Measurements from ENCODE around the gene PNMT. TPM values are rescaled to one million over a fixed set of nuclear protein-coding genes. Genes with fewer than 3 reads are reported as not detected.
A peak's percentile ranks its signal among the peaks of the same experiment; 100 is the strongest.

PNMT gene
- total and polyA plus RNA-seq, 2 of the 13 experiments (the other 11 are each of a cell fraction or from before 2014, with no cell fraction given): 0.25 TPM; not detected in 1

- TF ChIP-seq, protein P1, sequence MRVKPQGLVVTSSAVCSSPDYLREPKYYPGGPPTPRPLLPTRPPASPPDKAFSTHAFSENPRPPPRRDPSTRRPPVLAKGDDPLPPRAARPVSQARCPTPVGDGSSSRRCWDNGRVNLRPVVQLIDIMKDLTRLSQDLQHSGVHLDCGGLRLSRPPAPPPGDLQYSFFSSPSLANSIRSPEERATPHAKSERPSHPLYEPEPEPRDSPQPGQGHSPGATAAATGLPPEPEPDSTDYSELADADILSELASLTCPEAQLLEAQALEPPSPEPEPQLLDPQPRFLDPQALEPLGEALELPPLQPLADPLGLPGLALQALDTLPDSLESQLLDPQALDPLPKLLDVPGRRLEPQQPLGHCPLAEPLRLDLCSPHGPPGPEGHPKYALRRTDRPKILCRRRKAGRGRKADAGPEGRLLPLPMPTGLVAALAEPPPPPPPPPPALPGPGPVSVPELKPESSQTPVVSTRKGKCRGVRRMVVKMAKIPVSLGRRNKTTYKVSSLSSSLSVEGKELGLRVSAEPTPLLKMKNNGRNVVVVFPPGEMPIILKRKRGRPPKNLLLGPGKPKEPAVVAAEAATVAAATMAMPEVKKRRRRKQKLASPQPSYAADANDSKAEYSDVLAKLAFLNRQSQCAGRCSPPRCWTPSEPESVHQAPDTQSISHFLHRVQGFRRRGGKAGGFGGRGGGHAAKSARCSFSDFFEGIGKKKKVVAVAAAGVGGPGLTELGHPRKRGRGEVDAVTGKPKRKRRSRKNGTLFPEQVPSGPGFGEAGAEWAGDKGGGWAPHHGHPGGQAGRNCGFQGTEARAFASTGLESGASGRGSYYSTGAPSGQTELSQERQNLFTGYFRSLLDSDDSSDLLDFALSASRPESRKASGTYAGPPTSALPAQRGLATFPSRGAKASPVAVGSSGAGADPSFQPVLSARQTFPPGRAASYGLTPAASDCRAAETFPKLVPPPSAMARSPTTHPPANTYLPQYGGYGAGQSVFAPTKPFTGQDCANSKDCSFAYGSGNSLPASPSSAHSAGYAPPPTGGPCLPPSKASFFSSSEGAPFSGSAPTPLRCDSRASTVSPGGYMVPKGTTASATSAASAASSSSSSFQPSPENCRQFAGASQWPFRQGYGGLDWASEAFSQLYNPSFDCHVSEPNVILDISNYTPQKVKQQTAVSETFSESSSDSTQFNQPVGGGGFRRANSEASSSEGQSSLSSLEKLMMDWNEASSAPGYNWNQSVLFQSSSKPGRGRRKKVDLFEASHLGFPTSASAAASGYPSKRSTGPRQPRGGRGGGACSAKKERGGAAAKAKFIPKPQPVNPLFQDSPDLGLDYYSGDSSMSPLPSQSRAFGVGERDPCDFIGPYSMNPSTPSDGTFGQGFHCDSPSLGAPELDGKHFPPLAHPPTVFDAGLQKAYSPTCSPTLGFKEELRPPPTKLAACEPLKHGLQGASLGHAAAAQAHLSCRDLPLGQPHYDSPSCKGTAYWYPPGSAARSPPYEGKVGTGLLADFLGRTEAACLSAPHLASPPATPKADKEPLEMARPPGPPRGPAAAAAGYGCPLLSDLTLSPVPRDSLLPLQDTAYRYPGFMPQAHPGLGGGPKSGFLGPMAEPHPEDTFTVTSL (CRISPR knock-in tag; IDR thresholded peaks at IDR 0.05; ENCODE audit: borderline replicate concordance): no peak
- TF ChIP-seq FLYWCH1 (CRISPR knock-in tag; IDR thresholded peaks at IDR 0.05): no peak
- TF ChIP-seq, protein P2, sequence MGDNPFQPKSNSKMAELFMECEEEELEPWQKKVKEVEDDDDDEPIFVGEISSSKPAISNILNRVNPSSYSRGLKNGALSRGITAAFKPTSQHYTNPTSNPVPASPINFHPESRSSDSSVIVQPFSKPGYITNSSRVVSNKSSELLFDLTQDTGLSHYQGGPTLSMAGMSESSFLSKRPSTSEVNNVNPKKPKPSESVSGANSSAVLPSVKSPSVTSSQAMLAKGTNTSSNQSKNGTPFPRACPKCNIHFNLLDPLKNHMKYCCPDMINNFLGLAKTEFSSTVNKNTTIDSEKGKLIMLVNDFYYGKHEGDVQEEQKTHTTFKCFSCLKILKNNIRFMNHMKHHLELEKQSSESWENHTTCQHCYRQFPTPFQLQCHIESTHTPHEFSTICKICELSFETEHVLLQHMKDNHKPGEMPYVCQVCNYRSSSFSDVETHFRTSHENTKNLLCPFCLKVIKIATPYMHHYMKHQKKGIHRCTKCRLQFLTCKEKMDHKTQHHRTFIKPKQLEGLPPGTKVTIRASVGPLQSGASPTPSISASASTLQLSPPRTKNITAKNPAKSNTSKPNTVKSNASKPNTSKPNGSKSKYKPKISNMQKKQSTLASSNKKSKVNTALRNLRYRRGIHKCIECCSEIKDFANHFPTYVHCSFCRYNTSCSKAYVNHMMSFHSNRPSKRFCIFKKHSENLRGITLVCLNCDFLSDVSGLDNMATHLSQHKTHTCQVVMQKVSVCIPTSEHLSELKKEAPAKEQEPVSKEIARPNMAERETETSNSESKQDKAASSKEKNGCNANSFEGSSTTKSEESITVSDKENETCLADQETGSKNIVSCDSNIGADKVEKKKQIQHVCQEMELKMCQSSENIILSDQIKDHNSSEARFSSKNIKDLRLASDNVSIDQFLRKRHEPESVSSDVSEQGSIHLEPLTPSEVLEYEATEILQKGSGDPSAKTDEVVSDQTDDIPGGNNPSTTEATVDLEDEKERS (CRISPR knock-in tag; IDR thresholded peaks at IDR 0.05): peak; percentile 20; the same call in 1 of the 2 replicates
- TF ChIP-seq CREB3 (CRISPR knock-in tag; IDR thresholded peaks at IDR 0.05): no peak
- TF ChIP-seq ZSCAN22 (CRISPR knock-in tag; IDR thresholded peaks at IDR 0.05): no peak
- TF ChIP-seq, protein P3, sequence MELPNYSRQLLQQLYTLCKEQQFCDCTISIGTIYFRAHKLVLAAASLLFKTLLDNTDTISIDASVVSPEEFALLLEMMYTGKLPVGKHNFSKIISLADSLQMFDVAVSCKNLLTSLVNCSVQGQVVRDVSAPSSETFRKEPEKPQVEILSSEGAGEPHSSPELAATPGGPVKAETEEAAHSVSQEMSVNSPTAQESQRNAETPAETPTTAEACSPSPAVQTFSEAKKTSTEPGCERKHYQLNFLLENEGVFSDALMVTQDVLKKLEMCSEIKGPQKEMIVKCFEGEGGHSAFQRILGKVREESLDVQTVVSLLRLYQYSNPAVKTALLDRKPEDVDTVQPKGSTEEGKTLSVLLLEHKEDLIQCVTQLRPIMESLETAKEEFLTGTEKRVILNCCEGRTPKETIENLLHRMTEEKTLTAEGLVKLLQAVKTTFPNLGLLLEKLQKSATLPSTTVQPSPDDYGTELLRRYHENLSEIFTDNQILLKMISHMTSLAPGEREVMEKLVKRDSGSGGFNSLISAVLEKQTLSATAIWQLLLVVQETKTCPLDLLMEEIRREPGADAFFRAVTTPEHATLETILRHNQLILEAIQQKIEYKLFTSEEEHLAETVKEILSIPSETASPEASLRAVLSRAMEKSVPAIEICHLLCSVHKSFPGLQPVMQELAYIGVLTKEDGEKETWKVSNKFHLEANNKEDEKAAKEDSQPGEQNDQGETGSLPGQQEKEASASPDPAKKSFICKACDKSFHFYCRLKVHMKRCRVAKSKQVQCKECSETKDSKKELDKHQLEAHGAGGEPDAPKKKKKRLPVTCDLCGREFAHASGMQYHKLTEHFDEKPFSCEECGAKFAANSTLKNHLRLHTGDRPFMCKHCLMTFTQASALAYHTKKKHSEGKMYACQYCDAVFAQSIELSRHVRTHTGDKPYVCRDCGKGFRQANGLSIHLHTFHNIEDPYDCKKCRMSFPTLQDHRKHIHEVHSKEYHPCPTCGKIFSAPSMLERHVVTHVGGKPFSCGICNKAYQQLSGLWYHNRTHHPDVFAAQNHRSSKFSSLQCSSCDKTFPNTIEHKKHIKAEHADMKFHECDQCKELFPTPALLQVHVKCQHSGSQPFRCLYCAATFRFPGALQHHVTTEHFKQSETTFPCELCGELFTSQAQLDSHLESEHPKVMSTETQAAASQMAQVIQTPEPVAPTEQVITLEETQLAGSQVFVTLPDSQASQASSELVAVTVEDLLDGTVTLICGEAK (IDR thresholded peaks at IDR 0.05): no peak
- TF ChIP-seq, protein P3 (CRISPR knock-in tag; IDR thresholded peaks at IDR 0.05): no peak
- TF ChIP-seq MTA3 (CRISPR knock-in tag; IDR thresholded peaks at IDR 0.05): no peak
- TF ChIP-seq DNMT1 (CRISPR knock-in tag; IDR thresholded peaks at IDR 0.05): no peak
Observed at GRCh38 chr17:39699818-39700147, 31.5 kb downstream of the PNMT start, which contains the start of gene ERBB2 (continued).
